ENCODE results near the gene ZNF628.

GRCh38 chr19:55432241-55432959 lies 44.0 kb upstream of the ZNF628 start:
- TF ChIP-seq SPI1 (IDR thresholded peaks at IDR 0.05; ENCODE audit: borderline replicate concordance, low read depth) (no peak), CTCF (IDR thresholded peaks at IDR 0.05; ENCODE audit: insufficient read depth, low read length) (no peak), POLR2AphosphoS5 (IDR thresholded peaks at IDR 0.05; ENCODE audit: low read depth) (no peak)

All from HL-60 (cell line).